GM20000 (cell line): ENCODE results near the gene FER.

Experiments used
- DNase-seq: peaks from one replicate; pipeline ENCODE4 v3.0.0; 2012; ENCODE audit warnings: low spot score
- CTCF ChIP-seq: IDR thresholded peaks from 2 replicates; pipeline ENCODE4 v1.5.1; 2012; ENCODE audit warnings: mild to moderate bottlenecking, control low read depth; ENCODE audit errors: extremely low read depth, missing control alignments

The FER gene

GRCh38 chr5:109100971-109101370 is 353.3 kb downstream of the FER start:
- TF ChIP-seq CTCF = no peak
- DNase-seq = no peak

DNA sequence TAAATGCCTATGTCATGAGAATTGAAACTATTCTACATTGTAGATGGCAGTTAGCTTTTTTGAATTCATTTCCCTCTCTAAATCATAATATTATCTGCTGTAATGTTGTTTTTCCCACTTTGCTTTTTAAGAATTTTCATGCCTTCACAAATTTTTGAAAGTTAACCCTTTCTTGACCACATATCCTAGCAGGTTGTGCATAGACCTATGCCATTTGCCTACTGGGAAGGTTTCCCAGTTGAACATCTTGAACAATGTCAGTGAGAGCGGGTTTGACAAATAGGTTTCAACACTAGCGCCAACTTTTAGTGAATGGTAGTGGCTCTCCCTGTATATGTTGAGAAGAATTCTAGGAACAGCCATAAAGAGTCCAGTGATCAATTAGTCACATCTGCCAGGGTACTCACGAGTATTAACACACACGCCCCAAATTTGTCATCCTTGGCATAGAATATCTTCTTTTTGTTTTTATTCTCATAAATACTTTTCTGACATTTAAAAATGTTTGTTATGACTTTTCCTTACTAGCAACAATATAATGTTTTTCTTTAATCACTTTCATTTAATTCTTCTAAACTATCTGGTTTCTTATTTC is 354.5 kb downstream of the FER start:
- no peak for DNase-seq
- TF ChIP-seq CTCF = no peak

GRCh38 chr5:109105631-109106267 is 358.1 kb downstream of the FER start:
- no peak for TF ChIP-seq CTCF

GRCh38 chr5:109111680-109112079 is 364.0 kb downstream of the FER start:
- TF ChIP-seq CTCF = no peak
- DNase-seq = no peak

More at GRCh38 chr5:109105631-109106267, 358.1 kb downstream of the FER start:
- no peak for DNase-seq

GRCh38 chr5:109113608-109114007 is 365.9 kb downstream of the FER start:
- TF ChIP-seq CTCF = no peak
- no peak for DNase-seq

DNA sequence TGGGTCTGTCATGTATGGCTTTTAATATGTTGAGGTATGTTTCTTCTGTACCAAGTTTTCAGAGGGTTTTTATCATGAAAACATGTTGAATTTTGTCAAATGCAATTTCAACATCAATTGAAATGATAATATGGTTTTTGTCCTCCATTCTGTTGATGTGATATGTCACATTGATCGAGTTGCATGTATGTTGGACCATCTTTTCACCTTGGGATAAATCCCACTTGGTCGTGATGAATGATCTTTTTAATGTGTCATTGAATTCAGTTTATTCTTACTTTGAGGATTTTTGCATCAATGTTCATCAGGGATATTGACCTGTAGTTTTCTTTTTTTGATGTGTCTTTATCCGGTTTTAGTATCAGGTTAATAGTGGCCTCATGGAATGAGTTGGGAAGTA is 373.5 kb downstream of the FER start:
- TF ChIP-seq CTCF = no peak
- DNase-seq = no peak

DNA sequence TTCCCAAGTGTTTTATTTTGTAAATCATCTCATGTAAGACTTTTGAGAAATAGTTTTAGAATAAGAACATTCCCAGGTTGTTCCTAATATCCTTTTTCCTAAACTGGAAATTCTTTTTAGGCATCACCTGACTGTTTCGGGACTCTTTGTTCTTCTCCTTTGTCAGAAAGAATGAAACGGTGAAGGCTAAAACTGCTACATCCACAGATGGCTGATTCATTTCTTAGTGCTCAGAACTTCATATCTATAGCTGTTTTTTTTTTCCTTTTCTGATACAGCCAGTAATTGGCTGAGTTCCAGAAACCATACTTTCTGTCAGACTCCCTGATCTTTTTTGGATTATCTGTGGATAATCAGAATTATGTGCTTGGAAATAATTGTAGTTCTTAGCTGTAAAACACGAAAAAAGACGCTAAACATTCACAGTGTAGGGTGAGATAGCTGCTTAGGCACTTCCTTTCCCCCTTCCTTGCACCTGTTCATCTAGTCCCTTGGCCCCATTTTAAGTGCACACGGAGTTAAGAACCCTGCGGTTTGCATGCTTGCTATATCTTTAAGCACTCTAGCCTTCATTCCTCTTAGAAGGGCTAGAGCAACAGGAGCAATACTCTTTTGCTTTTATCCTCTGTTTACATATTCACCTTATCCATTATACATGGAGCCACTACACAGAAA is 378.2 kb downstream of the FER start:
- no peak for TF ChIP-seq CTCF
- DNase-seq = no peak
